ENCODE data around the gene TRIM28. TPM values are rescaled to one million over a fixed set of nuclear protein-coding genes. Genes with fewer than 3 reads are reported as not detected.

The TRIM28 gene
- total and polyA plus RNA-seq, 9 of the 15 experiments (the other 6 are each of a cell fraction or from before 2014, with no cell fraction given), result 12.1 to 797 (median 490) TPM

DNA sequence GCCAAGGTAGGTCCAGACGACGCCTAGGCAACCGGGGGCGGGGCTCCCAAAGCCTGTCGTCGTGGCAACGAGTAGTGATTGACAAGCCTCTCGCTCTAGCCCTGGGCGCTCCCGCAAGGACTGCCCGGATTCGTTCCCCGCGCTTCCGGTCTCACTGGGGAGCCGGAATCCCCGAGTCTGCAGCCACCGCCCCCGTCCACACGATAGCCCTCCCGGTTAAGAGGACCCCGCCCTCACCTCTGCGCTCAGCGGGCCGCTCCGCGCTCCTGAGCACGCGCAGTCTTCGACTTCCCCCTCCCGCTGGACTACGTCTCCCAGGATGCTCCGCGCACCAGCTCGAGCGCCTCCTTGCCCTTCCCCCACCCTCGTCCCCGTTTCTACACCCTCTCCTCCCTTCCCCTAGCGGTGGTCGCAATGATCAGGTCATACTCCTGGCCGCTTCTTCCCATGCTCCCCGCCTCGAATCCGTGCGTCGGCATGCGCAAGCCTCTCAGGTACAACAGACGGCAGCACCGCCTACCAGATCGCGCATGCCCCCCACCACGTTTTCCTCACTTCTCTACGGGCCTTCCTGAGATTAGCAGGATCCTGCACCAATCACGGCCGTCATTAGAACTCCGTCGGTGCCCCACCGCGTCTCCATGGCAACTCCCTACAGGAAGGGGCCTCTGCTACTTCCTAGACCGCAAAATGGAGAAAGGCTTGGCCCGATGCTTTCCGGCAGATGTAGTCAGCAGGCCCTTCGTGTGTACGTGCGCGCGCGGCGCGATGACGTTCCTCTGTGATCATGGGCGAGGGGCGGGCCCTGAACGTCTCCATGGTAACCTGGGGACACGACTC is 29.2 kb downstream of the TRIM28 start, which contains the start of gene MZF1 (continued):
- TF ChIP-seq ZBTB7A (IDR thresholded peaks at IDR 0.05; ENCODE audit: borderline replicate concordance, control insufficient read depth, low read depth, low read length) (no peak), OTX1 (CRISPR knock-in tag; IDR thresholded peaks at IDR 0.05) (peak; percentile 95), REST (IDR thresholded peaks at IDR 0.05; ENCODE audit: borderline replicate concordance) (no peak), REST (CRISPR knock-in tag; IDR thresholded peaks at IDR 0.05; ENCODE audit: low read depth) (0 out of 2 replicates have a peak, but pooled peaks have one; percentile 46), MIER1 (IDR thresholded peaks at IDR 0.05; ENCODE audit: low read depth) (no peak), TAF1 (IDR thresholded peaks at IDR 0.05; ENCODE audit: control insufficient read depth, extremely low read depth, insufficient read depth, low read length, severe bottlenecking) (peak; percentile 38), EHMT2 (IDR thresholded peaks at IDR 0.05) (no peak), RBM34 (IDR thresholded peaks at IDR 0.05; ENCODE audit: borderline replicate concordance, insufficient read depth, low read length) (no peak), BDP1 (IDR thresholded peaks at IDR 0.05; ENCODE audit: insufficient read depth, insufficient read length) (no peak), MEF2D (tag; conservative IDR thresholded peaks at IDR 0.05; ENCODE audit: low read depth) (peak; percentile 56; the same call in 1 of the 2 replicates), ZNF224 (CRISPR knock-in tag; IDR thresholded peaks at IDR 0.05) (no peak), HNRNPLL (IDR thresholded peaks at IDR 0.05; ENCODE audit: low read depth, low read length, poor library complexity, severe bottlenecking) (peak; percentile 58), ZNF778 (CRISPR knock-in tag; IDR thresholded peaks at IDR 0.05) (no peak), CBX3 (IDR thresholded peaks at IDR 0.05; ENCODE audit: borderline replicate concordance in 1 of 2, low read length in 2 of 2) (0 out of 3 replicates have a peak, but pooled peaks of 1 of the 2 experiments have one; percentile 11), HOXB6 (CRISPR knock-in tag; IDR thresholded peaks at IDR 0.05; ENCODE audit: borderline replicate concordance) (no peak), TCFL5 (CRISPR knock-in tag; conservative IDR thresholded peaks at IDR 0.05) (no peak)
- TF ChIP-seq, protein P1, sequence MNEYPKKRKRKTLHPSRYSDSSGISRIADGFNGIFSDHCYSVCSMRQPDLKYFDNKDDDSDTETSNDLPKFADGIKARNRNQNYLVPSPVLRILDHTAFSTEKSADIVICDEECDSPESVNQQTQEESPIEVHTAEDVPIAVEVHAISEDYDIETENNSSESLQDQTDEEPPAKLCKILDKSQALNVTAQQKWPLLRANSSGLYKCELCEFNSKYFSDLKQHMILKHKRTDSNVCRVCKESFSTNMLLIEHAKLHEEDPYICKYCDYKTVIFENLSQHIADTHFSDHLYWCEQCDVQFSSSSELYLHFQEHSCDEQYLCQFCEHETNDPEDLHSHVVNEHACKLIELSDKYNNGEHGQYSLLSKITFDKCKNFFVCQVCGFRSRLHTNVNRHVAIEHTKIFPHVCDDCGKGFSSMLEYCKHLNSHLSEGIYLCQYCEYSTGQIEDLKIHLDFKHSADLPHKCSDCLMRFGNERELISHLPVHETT (CRISPR knock-in tag; conservative IDR thresholded peaks at IDR 0.05 in 1 of 2, IDR thresholded peaks at IDR 0.05 in 1 of 2), result peak in 1 of 2 experiments; percentile 95; a peak in 2 of 4 replicates

Measured in K562 (cell line).